GM19372 (cell line): ENCODE data around the gene NFIB.

Source experiments
- ATAC-seq: cut with Tn5 transposase; IDR thresholded peaks from one replicate; pipeline ENCODE4 v1.9.1; 2021; ENCODE audit warnings: mild to moderate bottlenecking, low read depth, moderate library complexity; ENCODE audit not compliant: unreplicated experiment

NFIB gene

DNA sequence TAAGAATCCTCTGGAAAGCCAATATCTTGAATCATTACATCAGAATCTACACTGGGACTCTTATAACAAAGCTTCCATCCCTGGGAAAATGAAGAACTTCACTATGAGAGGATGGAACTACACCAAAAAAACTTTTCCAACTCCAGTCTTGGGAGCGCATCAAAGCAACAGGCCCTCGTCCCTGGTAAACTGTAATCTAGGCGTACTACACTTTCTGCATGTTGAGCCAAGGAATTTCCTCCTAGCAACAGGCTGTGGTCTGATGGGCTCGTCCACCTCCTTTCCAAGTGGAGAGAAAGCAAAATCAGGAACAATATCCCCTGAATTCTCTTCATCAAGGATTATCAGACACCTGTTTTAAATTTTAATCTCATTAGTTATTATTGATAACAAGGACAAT is 94.1 kb downstream of the NFIB start:
- ATAC-seq = no peak

GRCh38 chr9:14218253-14218652 is 95.7 kb downstream of the NFIB start:
- ATAC-seq = no peak

DNA sequence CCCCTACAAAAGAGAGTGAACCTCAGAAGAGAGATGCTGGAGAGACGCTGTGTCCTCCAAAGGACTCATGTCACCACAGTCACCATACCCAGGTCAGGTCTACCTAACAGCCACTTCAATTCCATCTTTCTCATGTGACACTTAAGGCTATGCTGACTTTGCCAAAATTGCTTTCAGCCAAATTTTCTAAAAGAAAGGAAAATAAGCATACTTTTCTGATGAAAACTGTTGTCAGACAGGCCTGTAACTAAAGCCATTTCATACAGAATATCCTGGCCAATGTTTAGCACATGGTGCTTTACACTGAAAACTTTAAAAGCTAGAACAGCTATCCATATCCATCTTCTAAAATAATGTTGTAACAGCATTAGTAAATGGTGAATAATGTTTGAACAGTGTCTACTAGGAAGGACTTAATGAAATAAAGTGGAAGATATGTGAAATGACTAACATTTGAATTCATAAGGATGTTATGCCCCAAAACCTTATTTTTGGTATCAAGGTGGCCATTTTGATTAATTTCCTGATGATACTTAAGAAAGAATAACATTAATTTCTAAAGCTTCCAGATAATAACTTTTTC is 97.2 kb downstream of the NFIB start:
- no peak for ATAC-seq

DNA sequence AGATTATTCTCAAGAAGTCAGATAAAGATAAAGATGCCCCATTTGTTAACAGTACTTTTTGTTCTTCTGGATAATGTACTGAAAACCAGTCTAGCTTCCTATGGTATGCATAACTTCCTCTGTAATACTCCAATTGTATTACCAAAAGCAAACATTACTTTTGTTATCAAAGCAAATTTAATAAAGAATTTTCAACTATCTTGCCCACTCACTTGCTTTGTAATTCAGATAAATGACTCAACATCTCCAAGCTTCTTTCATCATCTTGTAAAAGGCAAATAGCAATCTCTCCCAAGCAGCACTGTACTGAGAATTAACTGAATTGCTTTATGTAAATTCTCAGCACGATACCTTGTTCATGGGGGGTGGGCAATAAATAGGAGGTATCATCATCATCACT is 98.3 kb downstream of the NFIB start:
- ATAC-seq = no peak

GRCh38 chr9:14214693-14215092 is 99.2 kb downstream of the NFIB start:
- no peak for ATAC-seq

DNA sequence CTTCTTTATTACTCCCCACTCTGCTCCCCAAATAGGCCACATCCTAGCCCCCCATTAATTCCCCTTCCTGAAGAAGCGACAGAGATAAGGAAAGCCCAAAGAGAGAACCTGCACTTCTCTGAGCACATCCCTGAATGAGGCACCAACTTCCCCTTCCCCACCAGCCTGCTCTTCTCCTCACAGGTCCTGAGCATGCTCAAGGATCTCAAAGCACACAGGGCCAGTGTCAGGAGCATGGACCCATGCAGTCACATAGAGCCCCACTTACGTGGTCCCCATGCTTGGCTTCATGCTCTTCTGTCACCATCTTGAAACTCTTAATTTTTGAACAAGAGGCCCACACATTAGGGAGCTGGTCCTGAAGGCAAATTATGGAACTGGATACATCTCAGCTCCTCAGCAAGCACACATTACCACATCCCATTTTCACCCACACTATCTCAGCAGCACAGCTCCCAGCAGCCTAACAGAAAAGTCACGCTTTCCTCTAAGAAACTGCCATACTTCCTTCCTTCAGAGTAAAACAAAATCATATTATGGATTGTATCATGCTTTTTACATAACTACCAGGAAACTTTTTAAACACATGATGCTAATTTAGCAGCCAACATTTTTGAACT is 99.8 kb downstream of the NFIB start:
- no peak for ATAC-seq

GRCh38 chr9:14213504-14213903 is 100.4 kb downstream of the NFIB start:
- ATAC-seq = no peak

GRCh38 chr9:14212697-14213420 is 101.1 kb downstream of the NFIB start:
- ATAC-seq = no peak

DNA sequence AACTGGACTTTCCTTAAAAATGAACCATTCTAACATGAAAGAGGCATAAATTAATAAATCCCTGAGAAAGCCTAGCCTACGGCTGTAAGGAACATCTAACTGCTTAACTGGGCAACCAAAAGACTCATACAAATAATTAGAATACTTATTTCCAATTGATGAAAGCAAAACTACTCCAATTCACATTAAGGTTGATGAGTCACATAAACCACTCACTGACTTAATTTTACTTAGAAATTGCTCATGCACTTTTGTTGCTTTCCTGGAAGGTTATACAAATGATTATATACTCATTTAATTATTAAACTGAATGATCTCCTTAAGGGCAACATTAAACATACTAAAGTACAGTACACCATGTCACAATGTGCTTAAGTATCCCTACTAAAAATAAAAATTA is 101.9 kb downstream of the NFIB start:
- no peak for ATAC-seq

GRCh38 chr9:14211564-14211963 is 102.4 kb downstream of the NFIB start:
- ATAC-seq = no peak

DNA sequence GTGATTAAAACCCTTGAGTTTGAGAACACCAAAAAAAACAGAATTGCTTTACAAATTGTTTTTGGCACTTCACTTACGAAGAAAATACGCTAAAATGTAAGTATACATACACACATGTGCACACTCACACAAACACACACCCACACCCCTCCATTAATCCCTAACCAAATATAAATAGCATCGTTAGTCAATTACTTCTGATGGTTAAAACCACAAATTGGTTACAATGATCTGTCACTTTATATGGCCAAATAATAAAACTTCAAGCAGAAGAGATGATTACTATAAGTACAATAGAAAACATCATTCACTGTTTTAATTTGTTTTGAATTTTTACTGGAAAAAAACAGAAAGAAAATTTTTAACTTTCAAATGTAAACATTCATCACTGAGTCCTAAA is 103.5 kb downstream of the NFIB start:
- ATAC-seq = no peak

- no peak for ATAC-seq
Measured at GRCh38 chr9:14209399-14210345, 104.3 kb downstream of the NFIB start.

- ATAC-seq = no peak
Measured at GRCh38 chr9:14207352-14207995, 106.5 kb downstream of the NFIB start.

DNA sequence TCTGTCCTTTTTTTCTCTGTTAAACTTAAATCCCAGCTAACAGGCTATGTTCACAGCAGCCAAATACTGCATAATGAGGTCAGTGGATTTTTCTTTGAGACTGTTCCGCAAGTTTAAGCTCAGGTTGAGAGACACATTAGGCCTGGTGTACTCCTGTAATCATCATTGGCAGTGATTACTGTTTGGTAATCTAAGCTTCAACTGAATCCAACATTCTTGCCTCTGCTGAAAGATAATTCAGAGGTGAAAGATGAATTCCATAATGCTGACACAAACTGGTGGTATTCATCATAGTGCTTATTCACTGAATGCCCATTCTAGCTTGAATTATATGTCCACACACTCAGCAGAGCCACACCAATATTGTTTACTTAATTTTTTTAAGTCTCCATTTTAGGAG is 108.5 kb downstream of the NFIB start:
- no peak for ATAC-seq

GRCh38 chr9:14203356-14204056 is 110.4 kb downstream of the NFIB start:
- no peak for ATAC-seq

DNA sequence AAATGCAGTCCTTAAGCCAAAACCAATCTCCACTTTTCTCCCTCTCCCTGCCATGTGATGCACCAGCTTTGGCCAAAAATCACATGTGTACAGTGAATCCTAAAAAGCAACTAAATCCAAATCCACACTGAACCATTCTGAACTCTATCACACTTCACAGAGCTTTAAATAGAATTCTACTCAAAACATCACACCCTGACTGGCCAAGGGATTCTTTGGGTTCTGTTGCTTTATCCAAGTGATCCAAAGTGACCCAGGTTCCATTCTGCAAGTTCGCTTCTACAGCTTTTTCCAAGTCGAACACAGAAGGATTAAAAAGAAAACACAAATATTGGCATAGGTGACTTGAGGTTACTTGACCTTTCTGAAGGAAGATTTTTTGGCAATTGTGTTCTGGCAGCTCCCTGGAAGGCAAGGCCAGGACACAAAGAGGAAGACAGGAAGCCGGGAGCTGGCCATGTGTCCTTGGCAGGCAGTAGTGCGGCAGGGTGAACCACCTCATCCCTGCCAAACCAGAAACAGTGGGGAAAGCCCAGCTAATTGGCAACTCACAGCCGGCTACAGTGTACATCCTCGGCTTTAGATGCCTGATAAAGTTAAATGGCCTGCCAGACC is 115.0 kb downstream of the NFIB start:
- no peak for ATAC-seq

DNA sequence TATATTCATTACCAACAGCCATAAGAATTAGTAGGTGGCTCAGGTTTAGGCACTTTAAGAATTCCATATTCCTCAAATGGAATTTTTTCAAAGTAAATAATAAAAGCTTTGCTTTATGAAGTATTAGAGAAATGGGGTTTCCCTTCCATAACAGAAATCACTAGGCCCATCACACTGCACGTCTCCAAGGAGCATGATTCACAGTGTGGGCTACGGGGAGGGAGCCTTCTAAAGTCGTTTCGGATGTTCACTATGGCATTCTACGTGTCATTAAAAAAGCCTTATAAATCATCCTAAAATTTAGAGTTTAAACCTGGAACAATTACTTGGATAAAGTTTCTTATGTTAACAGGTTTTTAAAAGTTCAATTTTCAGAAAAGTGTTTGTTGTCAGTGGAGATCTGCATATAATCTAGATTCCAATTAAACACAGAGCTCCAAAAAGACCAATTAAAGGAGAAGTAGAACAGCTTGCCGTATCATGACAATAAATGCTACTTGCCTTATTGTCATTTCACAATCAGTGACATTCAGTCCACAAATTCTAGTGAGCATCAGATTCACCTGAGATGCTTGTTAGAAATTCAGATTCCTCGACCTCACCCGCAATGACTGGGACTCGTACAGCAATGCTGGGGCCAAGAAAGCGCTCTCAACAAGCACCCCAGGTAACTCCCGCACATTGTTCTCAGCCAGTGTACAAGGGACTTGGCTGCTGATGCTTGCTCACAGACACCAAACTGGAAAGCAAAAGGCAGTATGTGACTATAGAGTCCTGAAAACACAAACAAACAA is 115.7 kb downstream of the NFIB start:
- ATAC-seq = no peak

- no peak for ATAC-seq
Measured at GRCh38 chr9:14197325-14197858, 116.5 kb downstream of the NFIB start.
